NCI-H345 treated with DMSO at 0.1 percent for 48 hours (cell line): ENCODE measurements around the gene MYLK.
"Not testable (repeated sequence)": the region's sequence is repeated elsewhere in the genome, so short reads cannot be mapped to it uniquely, and the experiment has no call there.

Experiments
- DNase-seq: peaks from one replicate; lab custom pipeline; 2025; ENCODE audit not compliant: unreplicated experiment; lab: John Stamatoyannopoulos, UW

MYLK gene

GRCh38 chr3:123632161-123632655, 251.9 kb downstream of the MYLK start:
- no peak for DNase-seq

GRCh38 chr3:123629747-123630047, 254.4 kb downstream of the MYLK start:
- no peak for DNase-seq

- DNase-seq: no peak
Measured at GRCh38 chr3:123628996-123629746, 255.0 kb downstream of the MYLK start.

- DNase-seq: no peak
Measured at GRCh38 chr3:123627673-123628670, 256.2 kb downstream of the MYLK start.

- DNase-seq: no peak
Measured at GRCh38 chr3:123626881-123627280, 257.3 kb downstream of the MYLK start.

GRCh38 chr3:123624302-123624701, 259.8 kb downstream of the MYLK start:
- no peak for DNase-seq

GRCh38 chr3:123623346-123623880, 260.7 kb downstream of the MYLK start:
- no peak for DNase-seq

- no peak for DNase-seq
Measured at GRCh38 chr3:123622766-123623165, 261.4 kb downstream of the MYLK start.

GRCh38 chr3:123621850-123622189, 262.3 kb downstream of the MYLK start:
- DNase-seq: no peak

- DNase-seq: no peak
Measured at GRCh38 chr3:123621186-123621849, 262.8 kb downstream of the MYLK start.

GRCh38 chr3:123620343-123620742, 263.8 kb downstream of the MYLK start:
- no peak for DNase-seq

GRCh38 chr3:123618768-123619484, 265.2 kb downstream of the MYLK start:
- DNase-seq: no peak

- no peak for DNase-seq
Measured at GRCh38 chr3:123618076-123618708, 265.9 kb downstream of the MYLK start.

- no peak for DNase-seq
Measured at GRCh38 chr3:123616593-123616992, 267.5 kb downstream of the MYLK start.

GRCh38 chr3:123613543-123613942, 270.6 kb downstream of the MYLK start:
- no peak for DNase-seq

GRCh38 chr3:123611674-123612073, 272.5 kb downstream of the MYLK start:
- not testable (repeated sequence) for DNase-seq

- DNase-seq: no peak
Measured at GRCh38 chr3:123611082-123611481, 273.1 kb downstream of the MYLK start.

- no peak for DNase-seq
Measured at GRCh38 chr3:123610331-123610730, 273.8 kb downstream of the MYLK start.

- no peak for DNase-seq
Measured at GRCh38 chr3:123609063-123609462, 275.1 kb downstream of the MYLK start.

- DNase-seq: no peak
Measured at GRCh38 chr3:123608263-123608937, 275.7 kb downstream of the MYLK start.
